ENCODE data around the gene LRRC2. TPM values are rescaled to one million over a fixed set of nuclear protein-coding genes. Genes with fewer than 3 reads are reported as not detected.

LRRC2 gene
- total and polyA plus RNA-seq, 9 of the 15 experiments (the other 6 are each of a cell fraction or from before 2014, with no cell fraction given) = 0.01 to 0.04 (median 0.03) TPM; not detected in 5

DNA sequence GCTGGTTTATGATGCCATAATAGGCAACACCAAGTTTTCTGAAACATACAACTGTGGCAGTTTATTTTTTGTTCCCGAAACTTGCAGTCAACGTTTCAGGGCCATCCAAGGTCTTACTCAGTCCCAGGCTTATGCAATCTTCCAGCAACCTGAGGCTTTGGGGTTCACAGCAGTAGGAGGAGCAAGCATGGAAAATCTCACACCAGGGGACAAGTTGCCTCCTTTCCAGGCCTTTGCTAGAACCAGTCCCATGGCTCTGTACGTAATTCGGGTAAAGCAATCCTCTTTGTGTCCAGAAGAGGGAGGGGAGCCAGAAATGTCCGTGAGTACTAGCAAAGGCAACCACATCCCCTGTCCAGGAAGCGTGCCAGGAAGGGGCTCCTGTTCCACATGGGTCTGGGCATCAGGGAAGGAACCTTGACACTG is 41.5 kb upstream of the LRRC2 start (continued):
- TF ChIP-seq, protein P1, sequence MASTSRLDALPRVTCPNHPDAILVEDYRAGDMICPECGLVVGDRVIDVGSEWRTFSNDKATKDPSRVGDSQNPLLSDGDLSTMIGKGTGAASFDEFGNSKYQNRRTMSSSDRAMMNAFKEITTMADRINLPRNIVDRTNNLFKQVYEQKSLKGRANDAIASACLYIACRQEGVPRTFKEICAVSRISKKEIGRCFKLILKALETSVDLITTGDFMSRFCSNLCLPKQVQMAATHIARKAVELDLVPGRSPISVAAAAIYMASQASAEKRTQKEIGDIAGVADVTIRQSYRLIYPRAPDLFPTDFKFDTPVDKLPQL (IDR thresholded peaks at IDR 0.05; ENCODE audit: extremely low read depth, insufficient read length) = no peak
- TF ChIP-seq, protein P2, sequence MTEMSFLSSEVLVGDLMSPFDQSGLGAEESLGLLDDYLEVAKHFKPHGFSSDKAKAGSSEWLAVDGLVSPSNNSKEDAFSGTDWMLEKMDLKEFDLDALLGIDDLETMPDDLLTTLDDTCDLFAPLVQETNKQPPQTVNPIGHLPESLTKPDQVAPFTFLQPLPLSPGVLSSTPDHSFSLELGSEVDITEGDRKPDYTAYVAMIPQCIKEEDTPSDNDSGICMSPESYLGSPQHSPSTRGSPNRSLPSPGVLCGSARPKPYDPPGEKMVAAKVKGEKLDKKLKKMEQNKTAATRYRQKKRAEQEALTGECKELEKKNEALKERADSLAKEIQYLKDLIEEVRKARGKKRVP (CRISPR knock-in tag; IDR thresholded peaks at IDR 0.05) = peak; percentile 93
- TF ChIP-seq ZNF3 (CRISPR knock-in tag; IDR thresholded peaks at IDR 0.05) (no peak), TOE1 (IDR thresholded peaks at IDR 0.05; ENCODE audit: borderline replicate concordance) (no peak), TOE1 (CRISPR knock-in tag; IDR thresholded peaks at IDR 0.05; ENCODE audit: borderline replicate concordance, low read depth) (no peak), ETV5 (CRISPR knock-in tag; IDR thresholded peaks at IDR 0.05; ENCODE audit: low read depth) (no peak), SMARCA4 (IDR thresholded peaks at IDR 0.05) (no peak), NR2C1 (IDR thresholded peaks at IDR 0.05) (no peak), NR2C1 (tag; IDR thresholded peaks at IDR 0.05) (no peak), JUND (IDR thresholded peaks at IDR 0.05; ENCODE audit: borderline replicate concordance, low read depth, low read length) (no peak), JUND (tag; IDR thresholded peaks at IDR 0.05; ENCODE audit: borderline replicate concordance, low read depth, low read length) (no peak), ZNF282 (CRISPR knock-in tag; IDR thresholded peaks at IDR 0.05) (no peak), ZKSCAN8 (CRISPR knock-in tag; IDR thresholded peaks at IDR 0.05) (no peak), DACH1 (IDR thresholded peaks at IDR 0.05; ENCODE audit: partially characterized antibody) (no peak), L3MBTL2 (IDR thresholded peaks at IDR 0.05) (peak; percentile 54; the same call in 1 of the 2 replicates), ZNF175 (CRISPR knock-in tag; IDR thresholded peaks at IDR 0.05; ENCODE audit: low read depth) (peak; percentile 49; the same call in 1 of the 2 replicates), MAFG (tag; conservative IDR thresholded peaks at IDR 0.05) (no peak), EP300 (IDR thresholded peaks at IDR 0.05; ENCODE audit: low read length) (peak; percentile 62), ETV1 (tag; conservative IDR thresholded peaks at IDR 0.05; ENCODE audit: low read depth) (0 out of 2 replicates have a peak, but pooled peaks have one; percentile 39), MEIS2 (IDR thresholded peaks at IDR 0.05; ENCODE audit: partially characterized antibody) (no peak)
- TF ChIP-seq, protein P3, sequence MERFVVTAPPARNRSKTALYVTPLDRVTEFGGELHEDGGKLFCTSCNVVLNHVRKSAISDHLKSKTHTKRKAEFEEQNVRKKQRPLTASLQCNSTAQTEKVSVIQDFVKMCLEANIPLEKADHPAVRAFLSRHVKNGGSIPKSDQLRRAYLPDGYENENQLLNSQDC (CRISPR knock-in tag; IDR thresholded peaks at IDR 0.05) = no peak
- TF ChIP-seq, protein P4, sequence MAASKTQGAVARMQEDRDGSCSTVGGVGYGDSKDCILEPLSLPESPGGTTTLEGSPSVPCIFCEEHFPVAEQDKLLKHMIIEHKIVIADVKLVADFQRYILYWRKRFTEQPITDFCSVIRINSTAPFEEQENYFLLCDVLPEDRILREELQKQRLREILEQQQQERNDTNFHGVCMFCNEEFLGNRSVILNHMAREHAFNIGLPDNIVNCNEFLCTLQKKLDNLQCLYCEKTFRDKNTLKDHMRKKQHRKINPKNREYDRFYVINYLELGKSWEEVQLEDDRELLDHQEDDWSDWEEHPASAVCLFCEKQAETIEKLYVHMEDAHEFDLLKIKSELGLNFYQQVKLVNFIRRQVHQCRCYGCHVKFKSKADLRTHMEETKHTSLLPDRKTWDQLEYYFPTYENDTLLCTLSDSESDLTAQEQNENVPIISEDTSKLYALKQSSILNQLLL (CRISPR knock-in tag; IDR thresholded peaks at IDR 0.05; ENCODE audit: borderline replicate concordance) = no peak
- TF ChIP-seq, protein P5, sequence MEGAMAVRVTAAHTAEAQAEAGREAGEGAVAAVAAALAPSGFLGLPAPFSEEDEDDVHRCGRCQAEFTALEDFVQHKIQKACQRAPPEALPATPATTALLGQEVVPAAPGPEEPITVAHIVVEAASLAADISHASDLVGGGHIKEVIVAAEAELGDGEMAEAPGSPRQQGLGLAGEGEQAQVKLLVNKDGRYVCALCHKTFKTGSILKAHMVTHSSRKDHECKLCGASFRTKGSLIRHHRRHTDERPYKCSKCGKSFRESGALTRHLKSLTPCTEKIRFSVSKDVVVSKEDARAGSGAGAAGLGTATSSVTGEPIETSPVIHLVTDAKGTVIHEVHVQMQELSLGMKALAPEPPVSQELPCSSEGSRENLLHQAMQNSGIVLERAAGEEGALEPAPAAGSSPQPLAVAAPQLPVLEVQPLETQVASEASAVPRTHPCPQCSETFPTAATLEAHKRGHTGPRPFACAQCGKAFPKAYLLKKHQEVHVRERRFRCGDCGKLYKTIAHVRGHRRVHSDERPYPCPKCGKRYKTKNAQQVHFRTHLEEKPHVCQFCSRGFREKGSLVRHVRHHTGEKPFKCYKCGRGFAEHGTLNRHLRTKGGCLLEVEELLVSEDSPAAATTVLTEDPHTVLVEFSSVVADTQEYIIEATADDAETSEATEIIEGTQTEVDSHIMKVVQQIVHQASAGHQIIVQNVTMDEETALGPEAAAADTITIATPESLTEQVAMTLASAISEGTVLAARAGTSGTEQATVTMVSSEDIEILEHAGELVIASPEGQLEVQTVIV (CRISPR knock-in tag; IDR thresholded peaks at IDR 0.05; ENCODE audit: borderline replicate concordance) = no peak
- TF ChIP-seq, protein P6, sequence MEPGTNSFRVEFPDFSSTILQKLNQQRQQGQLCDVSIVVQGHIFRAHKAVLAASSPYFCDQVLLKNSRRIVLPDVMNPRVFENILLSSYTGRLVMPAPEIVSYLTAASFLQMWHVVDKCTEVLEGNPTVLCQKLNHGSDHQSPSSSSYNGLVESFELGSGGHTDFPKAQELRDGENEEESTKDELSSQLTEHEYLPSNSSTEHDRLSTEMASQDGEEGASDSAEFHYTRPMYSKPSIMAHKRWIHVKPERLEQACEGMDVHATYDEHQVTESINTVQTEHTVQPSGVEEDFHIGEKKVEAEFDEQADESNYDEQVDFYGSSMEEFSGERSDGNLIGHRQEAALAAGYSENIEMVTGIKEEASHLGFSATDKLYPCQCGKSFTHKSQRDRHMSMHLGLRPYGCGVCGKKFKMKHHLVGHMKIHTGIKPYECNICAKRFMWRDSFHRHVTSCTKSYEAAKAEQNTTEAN (CRISPR knock-in tag; IDR thresholded peaks at IDR 0.05) = no peak
